GM06990 (cell line): ENCODE data around the gene TRPV2.

Experiments
- DNase-seq: peaks from one replicate; pipeline ENCODE4 v3.0.0-alpha.2; 2011; ENCODE audit not compliant: insufficient read length; ENCODE audit errors: extremely low read depth
- H3K27me3 ChIP-seq: replicated peaks from 2 replicates; pipeline ENCODE4 v1.6.0; 2011; ENCODE audit warnings: low read length; ENCODE audit not compliant: control insufficient read depth, insufficient read depth
- H3K36me3 ChIP-seq: 2 replicates; pipeline ENCODE4 v1.5.1; 2011; ENCODE audit warnings: low read length; ENCODE audit not compliant: control insufficient read depth, insufficient read depth
- H3K4me3 ChIP-seq: replicated peaks from 2 replicates; pipeline ENCODE4 v1.5.1; 2011; ENCODE audit warnings: low read depth, mild to moderate bottlenecking, control low read depth, low read length
- CTCF ChIP-seq: IDR thresholded peaks from 2 replicates; pipeline ENCODE4 v1.5.1; 2011; ENCODE audit warnings: low read length, control low read depth, mild to moderate bottlenecking, inconsistent platforms; ENCODE audit not compliant: insufficient read depth, poor library complexity, severe bottlenecking

The TRPV2 gene

GRCh38 chr17:16462070-16462864 lies 46.9 kb downstream of the TRPV2 start:
- TF ChIP-seq CTCF: no peak
- no peaks in the 10 kb centered on the region; the same call in 1 of the 2 replicates for H3K36me3 ChIP-seq
- no peaks in the 10 kb centered on the region for H3K27me3 ChIP-seq
- H3K4me3 ChIP-seq: no peak overlapping the region
- no peak for DNase-seq

GRCh38 chr17:16463358-16464302 lies 48.3 kb downstream of the TRPV2 start:
- no peaks in the 10 kb centered on the region for H3K36me3 ChIP-seq
- no peak for TF ChIP-seq CTCF
- no peaks in the 10 kb centered on the region for H3K27me3 ChIP-seq
- no peak overlapping the region for H3K4me3 ChIP-seq
- DNase-seq: no peak

- H3K4me3 ChIP-seq: no peak overlapping the region
- no peak for TF ChIP-seq CTCF
- no peaks in the 10 kb centered on the region for H3K27me3 ChIP-seq
- no peak for DNase-seq
- no peaks in the 10 kb centered on the region for H3K36me3 ChIP-seq
These were observed 49.1 kb downstream of the TRPV2 start for GRCh38 chr17:16464303-16465051.

- Histone ChIP-seq H3K36me3 (no peaks in the 10 kb centered on the region), H3K4me3 (no peak overlapping the region), H3K27me3 (no peaks in the 10 kb centered on the region)
- TF ChIP-seq CTCF: no peak
- no peak for DNase-seq
These were observed 49.6 kb downstream of the TRPV2 start for GRCh38 chr17:16465052-16465312.

GRCh38 chr17:16465861-16466338 lies 50.5 kb downstream of the TRPV2 start:
- no peak for DNase-seq
- TF ChIP-seq CTCF: no peak
- Histone ChIP-seq H3K27me3 (no peaks in the 10 kb centered on the region), H3K4me3 (no peak overlapping the region), H3K36me3 (no peaks in the 10 kb centered on the region)
